HG02678 (cell line): ENCODE data around the gene INO80E.
"Not testable (repeated sequence)": the region's sequence is repeated elsewhere in the genome, so short reads cannot be mapped to it uniquely, and the experiment has no call there.

Experiments used
- ATAC-seq: cut with Tn5 transposase; IDR thresholded peaks from one replicate; pipeline ENCODE4 v1.9.1; 2021; ENCODE audit warnings: mild to moderate bottlenecking, moderate library complexity; ENCODE audit not compliant: unreplicated experiment

The INO80E gene

GRCh38 chr16:30009085-30009862 is 13.2 kb downstream of the INO80E start:
- ATAC-seq = no peak

GRCh38 chr16:30009990-30010843 is 14.2 kb downstream of the INO80E start:
- ATAC-seq = no peak

- ATAC-seq = no peak
Observed at GRCh38 chr16:30010844-30011713, 15.0 kb downstream of the INO80E start, which contains the start of gene DOC2A. Gene DOC2A (minus strand): TSS chr16:30011027. CDS start chr16:30010222, 805 bp downstream.

GRCh38 chr16:30011714-30012504 is 15.9 kb downstream of the INO80E start:
- no peak for ATAC-seq

GRCh38 chr16:30012598-30012997 is 16.6 kb downstream of the INO80E start:
- ATAC-seq = not testable (repeated sequence)

- not testable (repeated sequence) for ATAC-seq
Observed at GRCh38 chr16:30015450-30015849, 19.4 kb downstream of the INO80E start.

GRCh38 chr16:30016555-30017276 is 20.7 kb downstream of the INO80E start:
- ATAC-seq = no peak

GRCh38 chr16:30017277-30017656 is 21.2 kb downstream of the INO80E start:
- ATAC-seq = no peak

- not testable (repeated sequence) for ATAC-seq
Observed at GRCh38 chr16:30017937-30018336, 21.9 kb downstream of the INO80E start.

GRCh38 chr16:30018731-30019158 is 22.7 kb downstream of the INO80E start:
- ATAC-seq = no peak

- ATAC-seq = no peak
Observed at GRCh38 chr16:30022887-30023286, 26.8 kb downstream of the INO80E start, which contains the start of gene C16orf92. Gene C16orf92 (plus strand): TSS chr16:30023198. CDS start chr16:30023341, 143 bp downstream.

GRCh38 chr16:30023586-30023985 is 27.5 kb downstream of the INO80E start:
- ATAC-seq = no peak

GRCh38 chr16:30024451-30024850 is 28.4 kb downstream of the INO80E start:
- no peak for ATAC-seq

GRCh38 chr16:30025156-30025555 is 29.1 kb downstream of the INO80E start:
- no peak for ATAC-seq

GRCh38 chr16:30025574-30025973 is 29.5 kb downstream of the INO80E start:
- ATAC-seq = no peak

GRCh38 chr16:30026449-30026848 is 30.4 kb downstream of the INO80E start:
- no peak for ATAC-seq

GRCh38 chr16:30027588-30028437 is 31.8 kb downstream of the INO80E start:
- ATAC-seq = no peak

GRCh38 chr16:30028438-30029076 is 32.5 kb downstream of the INO80E start:
- ATAC-seq = no peak
